SH-SY5Y (cell line): ENCODE measurements around the gene APOM.

Experiments used
- GATA2 ChIP-seq: IDR thresholded peaks from 2 replicates; pipeline ENCODE4 v1.6.1; 2011; ENCODE audit warnings: mild to moderate bottlenecking, low read depth, low read length
- GATA3 ChIP-seq: IDR thresholded peaks from 2 replicates; pipeline ENCODE4 v1.6.1; 2011; ENCODE audit warnings: low read depth, mild to moderate bottlenecking, low read length, moderate library complexity

- TF ChIP-seq GATA2 (no peak), GATA3 (no peak)
Measured at GRCh38 chr6:31676904-31677303, 21.2 kb downstream of the APOM start.
